Stimulated activated naive B cell treated with anti-CD40 and anti-IgM and Interleukin-4, amounts not matched to agents 10 μg/mL and 1 μg/mL and 100 μg/mL, for 72 hours (primary cell): ENCODE data around the gene DGKI.
"Not testable (repeated sequence)": the region's sequence is repeated elsewhere in the genome, so short reads cannot be mapped to it uniquely, and the experiment has no call there.

Experiments used
- ATAC-seq, 2 donors: fragments of 150-1000 bp; cut with Tn5 transposase; replicated peaks; 2 replicates each; pipeline ENCODE4 v1.10.0; 2021; ENCODE audit warnings: moderate library complexity in 1 of 2
- DNase-seq: peaks from one replicate; pipeline ENCODE4 v3.0.0; 2021
- H3K27ac Mint-ChIP-seq: one replicate; pipeline ENCODE4 v1.8.0; 2022; ENCODE audit warnings: mild to moderate bottlenecking, mixed read lengths
- H3K27me3 Mint-ChIP-seq, 2 donors: one replicate each; pipeline ENCODE4 v1.8.0; 2022; ENCODE audit warnings: mixed read lengths in 2 of 2
- H3K36me3 Mint-ChIP-seq, 2 donors: one replicate each; pipeline ENCODE4 v1.8.0; 2022; ENCODE audit warnings: mixed read lengths in 2 of 2, mild to moderate bottlenecking in 1 of 2
- H3K4me1 Mint-ChIP-seq, 2 donors: one replicate each; pipeline ENCODE4 v1.8.0; 2022; ENCODE audit warnings: mixed read lengths in 2 of 2, mild to moderate bottlenecking in 1 of 2
- H3K4me3 Mint-ChIP-seq, 2 donors: one replicate each; pipeline ENCODE4 v1.8.0; 2022; ENCODE audit warnings: mild to moderate bottlenecking in 2 of 2, mixed read lengths in 2 of 2, moderate library complexity in 1 of 2
- H3K9me3 Mint-ChIP-seq, 2 donors: one replicate each; pipeline ENCODE4 v1.8.0; 2022; ENCODE audit warnings: mixed read lengths in 2 of 2, mild to moderate bottlenecking in 1 of 2

Gene DGKI

DNA sequence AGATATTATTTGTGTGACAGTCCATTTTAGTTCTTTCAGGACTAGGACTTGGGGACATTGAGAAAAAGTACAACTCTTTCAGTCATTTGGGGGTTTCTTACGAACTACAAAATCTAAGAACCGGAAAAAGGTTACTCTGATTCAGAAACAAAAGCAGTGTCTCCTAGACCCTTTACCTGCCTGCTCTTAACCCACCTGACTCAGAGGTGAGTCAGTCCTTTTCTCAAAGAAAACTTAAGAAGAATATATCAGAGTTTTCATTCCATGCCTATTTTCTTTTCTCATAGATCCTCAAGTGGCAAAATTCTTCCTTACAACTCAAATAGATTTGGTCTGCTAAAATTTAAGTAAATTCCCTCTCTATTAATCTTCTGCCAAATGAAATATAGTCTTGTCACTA, 388.4 kb downstream of the DGKI start:
- Mint-ChIP-seq H3K36me3 (no peaks in the 10 kb centered on the region), H3K27ac (no peak overlapping the region), H3K9me3 (no peaks in the 10 kb centered on the region), H3K27me3 (peaks cover 0 to 5% of the 10 kb centered on the region in 2 donors), H3K4me1 (peaks cover 0 to 1% of the 10 kb centered on the region in 2 donors), H3K4me3 (no peak overlapping the region)
- no peak for ATAC-seq
- DNase-seq = no peak

- Mint-ChIP-seq H3K4me1 (peaks cover 0 to 3% of the 10 kb centered on the region in 2 donors), H3K27ac (no peak overlapping the region), H3K27me3 (peaks cover 0 to 3% of the 10 kb centered on the region in 2 donors), H3K4me3 (no peak overlapping the region), H3K36me3 (no peaks in the 10 kb centered on the region), H3K9me3 (no peaks in the 10 kb centered on the region)
- ATAC-seq (no peak), DNase-seq (no peak)
Observed at GRCh38 chr7:137454767-137455166, 392.0 kb downstream of the DGKI start.

GRCh38 chr7:137454246-137454724, 392.5 kb downstream of the DGKI start:
- H3K27me3 Mint-ChIP-seq = no peaks in the 10 kb centered on the region
- peak in 1 of 2 donors; percentile 31 for ATAC-seq
- H3K4me1 Mint-ChIP-seq = peaks cover 0 to 3% of the 10 kb centered on the region in 2 donors
- H3K4me3 Mint-ChIP-seq = no peak overlapping the region
- H3K36me3 Mint-ChIP-seq = no peaks in the 10 kb centered on the region
- no peaks in the 10 kb centered on the region for H3K9me3 Mint-ChIP-seq
- H3K27ac Mint-ChIP-seq = no peak overlapping the region
- DNase-seq = no peak

DNA sequence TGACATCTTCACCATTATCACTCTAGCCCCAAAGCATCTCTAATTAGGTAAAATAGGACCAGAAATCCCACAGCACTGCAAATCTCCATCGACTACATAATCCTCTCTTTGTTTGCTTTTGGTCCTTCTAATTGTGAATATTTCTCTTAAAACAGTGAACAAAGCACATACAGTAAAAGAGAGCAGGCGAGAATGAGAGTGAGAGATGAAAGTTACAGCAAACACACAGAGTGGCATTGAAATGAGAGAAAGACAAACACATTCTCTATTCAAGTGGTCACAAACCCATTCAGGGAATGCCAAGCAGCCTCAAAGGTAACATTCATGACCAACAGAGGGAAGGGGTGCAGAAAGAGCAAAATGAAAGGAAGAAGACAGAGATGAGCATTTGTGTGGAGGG, 393.4 kb downstream of the DGKI start:
- Mint-ChIP-seq H3K27me3 (peaks cover 0 to under 1% of the 10 kb centered on the region in 2 donors), H3K4me1 (peaks cover 0 to 3% of the 10 kb centered on the region in 2 donors)
- DNase-seq = no peak

GRCh38 chr7:137449016-137449415, 397.8 kb downstream of the DGKI start:
- H3K9me3 Mint-ChIP-seq = peaks cover 0 to 1% of the 10 kb centered on the region in 2 donors
- no peak for ATAC-seq
- no peak overlapping the region for H3K4me3 Mint-ChIP-seq
- peaks cover 0 to 3% of the 10 kb centered on the region in 2 donors for H3K4me1 Mint-ChIP-seq
- H3K36me3 Mint-ChIP-seq = no peaks in the 10 kb centered on the region
- H3K27ac Mint-ChIP-seq = no peak overlapping the region
- peaks cover 5 to 6% of the 10 kb centered on the region in 2 donors for H3K27me3 Mint-ChIP-seq
- no peak for DNase-seq

More for the DNA sequence above, 393.4 kb downstream of the DGKI start:
- Mint-ChIP-seq H3K9me3 (peaks cover 0 to 1% of the 10 kb centered on the region in 2 donors), H3K4me3 (no peak overlapping the region), H3K36me3 (no peaks in the 10 kb centered on the region), H3K27ac (no peak overlapping the region)
- ATAC-seq = no peak

DNA sequence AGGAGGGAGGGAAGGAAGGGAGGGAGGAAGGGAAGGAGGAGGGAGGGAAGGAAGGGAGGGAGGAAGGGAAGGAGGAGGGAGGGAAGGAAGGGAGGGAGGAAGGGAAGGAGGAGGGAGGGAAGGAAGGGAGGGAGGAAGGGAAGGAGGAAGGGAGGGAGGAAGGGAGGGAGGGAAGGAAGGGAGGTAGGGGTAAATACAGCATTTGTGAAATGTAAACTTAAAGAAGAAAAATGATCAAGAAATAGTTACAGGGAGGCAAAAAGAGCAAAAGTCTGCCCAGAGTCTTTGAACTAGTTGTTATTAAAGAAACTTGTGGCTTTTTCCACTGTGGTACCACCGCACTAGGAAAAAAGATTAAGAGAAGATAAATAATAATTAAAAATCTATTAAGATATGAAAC, 398.2 kb downstream of the DGKI start:
- H3K36me3 Mint-ChIP-seq, H3K9me3 Mint-ChIP-seq, H3K4me1 Mint-ChIP-seq, H3K4me3 Mint-ChIP-seq, H3K27ac Mint-ChIP-seq, ATAC-seq, H3K27me3 Mint-ChIP-seq, DNase-seq: not testable (repeated sequence)

DNA sequence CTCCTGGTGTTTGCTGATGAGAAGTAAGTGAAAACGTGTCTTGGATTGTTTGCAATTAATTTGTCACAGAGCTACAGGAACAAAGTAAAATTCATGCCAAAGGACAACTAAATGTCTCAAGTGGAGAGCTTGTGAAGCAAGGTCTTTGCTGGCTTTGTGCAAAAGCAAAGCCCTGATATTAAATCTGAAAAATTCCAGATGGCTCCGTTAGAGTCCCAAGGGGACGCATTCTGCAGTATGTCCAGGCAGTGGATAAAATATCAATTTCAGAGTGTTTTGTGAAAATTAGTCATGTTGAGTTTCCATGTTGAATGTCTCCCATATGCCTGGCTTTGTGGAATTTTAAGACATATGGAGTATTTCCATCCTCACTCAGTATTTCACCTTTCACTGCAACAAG, 400.7 kb downstream of the DGKI start:
- no peak for DNase-seq

DNA sequence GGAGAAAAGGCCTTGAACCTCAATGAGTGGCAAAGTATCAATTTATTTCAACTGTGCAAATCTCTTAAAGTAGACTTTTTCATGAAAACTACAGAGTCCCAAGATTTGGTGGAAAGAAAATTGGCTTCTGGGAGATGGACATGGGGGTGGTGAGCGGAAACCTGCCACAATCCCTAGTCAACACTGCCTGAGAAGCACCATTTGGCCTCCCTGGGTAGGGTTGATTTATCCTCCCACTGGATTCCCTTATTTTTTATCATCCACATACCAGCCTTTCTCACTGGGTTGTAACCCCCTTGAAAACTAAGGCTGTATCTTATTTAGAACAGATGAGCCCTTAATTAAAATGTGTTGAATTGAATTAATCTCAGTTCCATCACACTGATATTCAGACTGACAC, 401.5 kb downstream of the DGKI start:
- Mint-ChIP-seq H3K27ac (no peak overlapping the region), H3K36me3 (no peaks in the 10 kb centered on the region), H3K27me3 (peaks cover 5 to 6% of the 10 kb centered on the region in 2 donors), H3K9me3 (peaks cover 0 to 1% of the 10 kb centered on the region in 2 donors), H3K4me3 (no peak overlapping the region), H3K4me1 (no peaks in the 10 kb centered on the region)
- DNase-seq (no peak), ATAC-seq (no peak)

More for the DNA sequence above, 400.7 kb downstream of the DGKI start:
- Mint-ChIP-seq H3K27ac (no peak overlapping the region), H3K36me3 (no peaks in the 10 kb centered on the region), H3K4me1 (no peaks in the 10 kb centered on the region), H3K4me3 (no peak overlapping the region), H3K27me3 (peaks cover 5 to 6% of the 10 kb centered on the region in 2 donors), H3K9me3 (peaks cover 0 to 1% of the 10 kb centered on the region in 2 donors)
- no peak for ATAC-seq

GRCh38 chr7:137443616-137444015, 403.2 kb downstream of the DGKI start:
- no peak for ATAC-seq
- H3K27ac Mint-ChIP-seq = no peak overlapping the region
- peaks cover 2 to 6% of the 10 kb centered on the region in 2 donors for H3K9me3 Mint-ChIP-seq
- H3K27me3 Mint-ChIP-seq = peaks cover 5 to 6% of the 10 kb centered on the region in 2 donors
- H3K36me3 Mint-ChIP-seq = no peaks in the 10 kb centered on the region
- H3K4me3 Mint-ChIP-seq = no peak overlapping the region
- H3K4me1 Mint-ChIP-seq = no peaks in the 10 kb centered on the region
- no peak for DNase-seq

DNA sequence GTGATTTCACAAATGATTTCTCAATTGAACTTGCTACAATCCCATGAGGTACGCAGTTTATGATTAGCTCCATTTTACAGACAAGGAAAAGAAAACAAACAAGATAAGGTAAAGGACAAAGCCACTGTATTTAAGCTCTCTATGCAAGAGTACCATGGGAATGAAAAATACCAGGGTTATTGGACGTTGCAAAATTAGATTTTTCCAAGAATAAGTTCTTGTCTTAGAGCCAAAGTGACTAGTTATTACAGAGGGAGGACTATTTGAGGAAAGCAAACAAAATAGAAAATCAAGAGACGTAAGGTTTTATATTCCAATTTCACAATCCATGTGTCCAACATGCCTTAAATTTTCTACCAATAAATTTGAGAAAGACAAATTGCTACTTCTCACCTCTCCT, 405.3 kb downstream of the DGKI start:
- peaks cover 2 to 6% of the 10 kb centered on the region in 2 donors for H3K9me3 Mint-ChIP-seq
- H3K27ac Mint-ChIP-seq = no peak overlapping the region
- DNase-seq = no peak
- no peaks in the 10 kb centered on the region for H3K27me3 Mint-ChIP-seq
- no peak overlapping the region for H3K4me3 Mint-ChIP-seq
- H3K36me3 Mint-ChIP-seq = no peaks in the 10 kb centered on the region
- no peaks in the 10 kb centered on the region for H3K4me1 Mint-ChIP-seq
- ATAC-seq = no peak

GRCh38 chr7:137439829-137440825, 406.6 kb downstream of the DGKI start:
- H3K4me1 Mint-ChIP-seq = no peaks in the 10 kb centered on the region
- no peaks in the 10 kb centered on the region for H3K36me3 Mint-ChIP-seq
- no peak overlapping the region for H3K4me3 Mint-ChIP-seq
- ATAC-seq (no peak), DNase-seq (no peak)
- H3K27me3 Mint-ChIP-seq = no peaks in the 10 kb centered on the region
- peaks cover 2 to 6% of the 10 kb centered on the region in 2 donors for H3K9me3 Mint-ChIP-seq
- no peak overlapping the region for H3K27ac Mint-ChIP-seq

- no peaks in the 10 kb centered on the region for H3K27me3 Mint-ChIP-seq
- H3K4me1 Mint-ChIP-seq = no peaks in the 10 kb centered on the region
- H3K27ac Mint-ChIP-seq = no peak overlapping the region
- H3K36me3 Mint-ChIP-seq = no peaks in the 10 kb centered on the region
- no peak overlapping the region for H3K4me3 Mint-ChIP-seq
- peaks cover 8 to 10% of the 10 kb centered on the region in 2 donors for H3K9me3 Mint-ChIP-seq
- no peak for ATAC-seq
- no peak for DNase-seq
Observed at GRCh38 chr7:137434946-137435345, 411.8 kb downstream of the DGKI start.

DNA sequence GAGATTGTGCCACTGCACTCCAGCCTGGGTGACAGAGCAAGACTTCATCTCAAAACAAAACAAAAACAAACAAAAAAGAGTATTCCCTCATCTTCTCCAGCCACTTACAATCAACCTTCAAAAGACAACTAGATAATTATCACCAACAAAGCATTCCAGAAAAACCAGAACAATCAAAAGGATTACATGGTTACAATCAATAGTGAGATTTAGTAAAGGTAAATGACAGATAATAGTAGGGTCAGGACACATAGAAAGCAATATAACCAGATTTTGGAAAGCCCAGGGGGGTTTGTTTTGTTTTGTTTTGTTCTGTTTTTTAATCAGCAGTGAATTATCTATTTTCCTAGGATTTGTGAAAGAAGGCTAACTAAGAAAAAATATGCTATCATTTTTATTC, 412.2 kb downstream of the DGKI start:
- no peak for ATAC-seq
- no peak overlapping the region for H3K27ac Mint-ChIP-seq
- no peak for DNase-seq
- peaks cover 7 to 8% of the 10 kb centered on the region in 2 donors for H3K9me3 Mint-ChIP-seq
- H3K36me3 Mint-ChIP-seq = no peaks in the 10 kb centered on the region
- H3K4me1 Mint-ChIP-seq = no peaks in the 10 kb centered on the region
- H3K27me3 Mint-ChIP-seq = no peaks in the 10 kb centered on the region
- H3K4me3 Mint-ChIP-seq = no peak overlapping the region

DNA sequence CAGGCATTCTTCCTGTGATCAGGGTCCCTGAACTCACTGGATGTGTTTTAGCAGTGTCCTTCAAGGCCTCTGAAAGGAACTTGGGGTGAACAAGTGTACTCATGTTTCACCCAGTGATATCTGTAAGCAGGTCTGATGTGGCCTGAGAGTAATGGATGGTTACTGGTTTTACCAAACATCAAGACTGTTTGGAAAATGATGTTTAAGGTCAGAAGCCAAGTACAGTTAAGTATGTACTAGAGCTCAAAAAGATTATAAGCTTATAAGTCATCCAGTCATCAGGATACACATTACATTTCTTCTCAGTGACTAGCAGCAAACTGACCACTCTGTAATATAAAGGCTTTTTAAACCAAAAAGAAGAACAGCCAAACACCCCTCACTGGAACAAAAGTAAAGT, 423.5 kb downstream of the DGKI start:
- Mint-ChIP-seq H3K27ac (no peak overlapping the region), H3K9me3 (peaks cover 4 to 5% of the 10 kb centered on the region in 2 donors), H3K4me3 (no peak overlapping the region), H3K36me3 (no peaks in the 10 kb centered on the region), H3K4me1 (no peaks in the 10 kb centered on the region), H3K27me3 (no peaks in the 10 kb centered on the region)
- DNase-seq = no peak
- ATAC-seq = no peak

DNA sequence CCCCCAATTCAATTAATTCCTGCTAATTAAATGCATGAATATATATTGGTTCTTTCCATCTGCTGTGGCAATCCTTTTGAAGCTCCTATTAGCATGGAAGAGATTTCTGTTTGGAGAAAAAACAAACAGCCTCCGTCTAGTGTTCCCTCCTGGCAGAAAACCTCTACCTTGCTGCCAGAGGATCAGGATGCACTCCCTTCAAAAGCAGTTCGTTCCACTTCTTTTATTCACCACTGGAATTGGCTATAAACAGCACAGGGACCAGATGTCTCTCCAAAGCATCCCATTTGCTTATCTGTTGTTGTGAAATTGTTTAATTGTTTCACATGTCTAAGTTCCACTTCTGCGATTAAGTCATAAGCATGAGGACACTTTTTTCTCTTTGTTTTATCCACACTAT, 425.4 kb downstream of the DGKI start:
- Mint-ChIP-seq H3K27ac (no peak overlapping the region), H3K27me3 (no peaks in the 10 kb centered on the region), H3K4me1 (no peaks in the 10 kb centered on the region), H3K4me3 (no peak overlapping the region), H3K36me3 (no peaks in the 10 kb centered on the region), H3K9me3 (peaks cover 4% of the 10 kb centered on the region in 2 donors)
- ATAC-seq (no peak), DNase-seq (no peak)
